HG03460 (cell line): ENCODE measurements around the gene WBP1.
"Not testable (repeated sequence)": the region's sequence is repeated elsewhere in the genome, so short reads cannot be mapped to it uniquely, and the experiment has no call there.

Source experiments
- ATAC-seq: cut with Tn5 transposase; IDR thresholded peaks from one replicate; pipeline ENCODE4 v1.9.1; 2021; ENCODE audit not compliant: unreplicated experiment

Gene WBP1

GRCh38 chr2:74458132-74458937, at the start of gene WBP1:
TSS of gene WBP1 (plus strand) at chr2:74458438. CDS start at chr2:74458603, 165 bp downstream.
- ATAC-seq = peak; percentile 81

- no peak for ATAC-seq
Observed at GRCh38 chr2:74413001-74413698, 45.1 kb upstream of the WBP1 start.

- ATAC-seq = no peak
Observed at GRCh38 chr2:74414441-74414840, 43.8 kb upstream of the WBP1 start.

- ATAC-seq = peak; percentile 44
Observed at GRCh38 chr2:74414881-74415761, 43.1 kb upstream of the WBP1 start.

GRCh38 chr2:74415762-74416395, 42.4 kb upstream of the WBP1 start:
- ATAC-seq = no peak

GRCh38 chr2:74416778-74417177, 41.5 kb upstream of the WBP1 start:
- ATAC-seq = no peak

GRCh38 chr2:74417197-74417596, 41.0 kb upstream of the WBP1 start:
- ATAC-seq = no peak

GRCh38 chr2:74417763-74418162, 40.5 kb upstream of the WBP1 start:
- ATAC-seq = no peak

GRCh38 chr2:74418312-74418711, 39.9 kb upstream of the WBP1 start:
- ATAC-seq = no peak

- no peak for ATAC-seq
Observed at GRCh38 chr2:74419345-74419744, 38.9 kb upstream of the WBP1 start.

- ATAC-seq = no peak
Observed at GRCh38 chr2:74420006-74420405, 38.2 kb upstream of the WBP1 start.

GRCh38 chr2:74420443-74421103, 37.7 kb upstream of the WBP1 start:
- not testable (repeated sequence) for ATAC-seq

- peak; percentile 88 for ATAC-seq
Observed at GRCh38 chr2:74421221-74421870, 36.9 kb upstream of the WBP1 start, which contains the start of the genes C2orf81 and WDR54. TSS of gene C2orf81 (minus strand) at chr2:74421619. CDS start at chr2:74421560, 59 bp downstream. TSS of gene WDR54 (plus strand) at chr2:74421730. CDS start at chr2:74422154, 424 bp downstream.

- no peak for ATAC-seq
Observed at GRCh38 chr2:74423231-74424095, 34.8 kb upstream of the WBP1 start.

GRCh38 chr2:74424139-74424992, 33.9 kb upstream of the WBP1 start:
- no peak for ATAC-seq

- ATAC-seq = no peak
Observed at GRCh38 chr2:74424995-74425406, 33.2 kb upstream of the WBP1 start.

GRCh38 chr2:74425523-74425922, 32.7 kb upstream of the WBP1 start:
- no peak for ATAC-seq
